Esophagus muscularis mucosa (tissue), 4 donors: Measurements from ENCODE around the gene TELO2.

Source experiments
- CTCF ChIP-seq, 3 experiments: fragments of 200-600 bp in 2 of 3; fragments of 450-650 bp in 1 of 3; sonication (generic) in 2 of 3; IDR thresholded peaks; one replicate each; pipeline ENCODE4 v1.5.1; 2017 to 2019; ENCODE audit warnings: antibody characterized with exemption in 3 of 3, mild to moderate bottlenecking in 2 of 3, moderate library complexity in 1 of 3
- EP300 ChIP-seq: sonication (generic); formaldehyde crosslinking; IDR thresholded peaks from one replicate; pipeline ENCODE4 v1.6.1; 2017; ENCODE audit warnings: antibody characterized with exemption
- POLR2A ChIP-seq: fragments of 450-650 bp; IDR thresholded peaks from one replicate; pipeline ENCODE4 v1.6.1; 2017; ENCODE audit warnings: antibody characterized with exemption, moderate library complexity, mild to moderate bottlenecking, low read depth

GRCh38 chr16:1550696-1551095 is 57.5 kb downstream of the TELO2 start:
- TF ChIP-seq CTCF (IDR thresholded peaks at IDR 0.05) (no peak), POLR2A (no peak), EP300 (no peak)
